A673 (cell line): ENCODE measurements around the gene ALKBH4. TPM values are rescaled to one million over a fixed set of nuclear protein-coding genes. Genes with fewer than 3 reads are reported as not detected.

Source experiments
- BruUV-seq: library from RNA; stranded (reverse); fragments of 400-500 nt; replicated peaks from 2 replicates; lab custom pipeline; 2021; lab: Mats Ljungman, UMichigan
- CTCF ChIA-PET: fragments of 300-600 bp; sonication (Branson Sonifier 250); formaldehyde crosslinking; loops from one replicate; lab custom pipeline; 2022; ENCODE audit warnings: antibody characterized with exemption; lab: Charles Lee
- POLR2A ChIA-PET: fragments of 300-600 bp; sonication (Branson Sonifier 250); formaldehyde crosslinking; loops from one replicate; lab custom pipeline; 2022; ENCODE audit warnings: antibody characterized with exemption; ENCODE audit not compliant: low non-redundant PET; lab: Charles Lee
- DNase-seq: peaks from one replicate; pipeline ENCODE4 v3.0.0-alpha.2; 2015; ENCODE audit warnings: low spot score
- H3K27ac ChIP-seq: fragments of 200-600 bp; sonication (generic); 2 replicates; pipeline ENCODE4 v1.5.1; 2016; ENCODE audit warnings: mixed run types, low read depth, mild to moderate bottlenecking, mixed read lengths, antibody characterized with exemption, low read length; ENCODE audit not compliant: poor library complexity, severe bottlenecking
- H3K27me3 ChIP-seq: fragments of 200-600 bp; sonication (generic); replicated peaks from 2 replicates; pipeline ENCODE4 v1.6.1; 2017; ENCODE audit warnings: mixed run types, low read depth, mild to moderate bottlenecking, mixed read lengths, antibody characterized with exemption, low read length; ENCODE audit not compliant: insufficient read depth, poor library complexity
- H3K36me3 ChIP-seq: fragments of 200-600 bp; sonication (generic); 2 replicates; pipeline ENCODE4 v1.6.1; 2016; ENCODE audit warnings: mixed run types, mild to moderate bottlenecking, mixed read lengths, antibody characterized with exemption, low read length; ENCODE audit not compliant: insufficient read depth, poor library complexity, severe bottlenecking
- H3K4me1 ChIP-seq: fragments of 200-600 bp; sonication (generic); 2 replicates; pipeline ENCODE4 v1.6.1; 2017; ENCODE audit warnings: mixed run types, mild to moderate bottlenecking, mixed read lengths, antibody characterized with exemption, low read length; ENCODE audit not compliant: insufficient read depth, poor library complexity, severe bottlenecking
- H3K4me3 ChIP-seq: fragments of 200-600 bp; sonication (generic); 2 replicates; pipeline ENCODE4 v1.5.1; 2016; ENCODE audit warnings: low read depth, mixed run types, mild to moderate bottlenecking, mixed read lengths, low read length; ENCODE audit not compliant: poor library complexity, severe bottlenecking
- H3K9me3 ChIP-seq: fragments of 200-600 bp; sonication (generic); 2 replicates; pipeline ENCODE4 v1.6.1; 2016; ENCODE audit warnings: mixed run types, low read depth, mild to moderate bottlenecking, mixed read lengths, antibody characterized with exemption, low read length; ENCODE audit not compliant: poor library complexity, severe bottlenecking
- CTCF ChIP-seq: fragments of 300-800, 200-600 bp; sonication (generic); conservative IDR thresholded peaks from 2 replicates; pipeline ENCODE4 v1.5.1; 2017; ENCODE audit warnings: low read depth, mild to moderate bottlenecking, antibody characterized with exemption, low read length, moderate library complexity, mixed read lengths
- EZH2 ChIP-seq: fragments of 200-600 bp; sonication (generic); IDR thresholded peaks from 2 replicates; pipeline ENCODE4 v1.6.1; 2017; ENCODE audit warnings: borderline replicate concordance, low read depth, mild to moderate bottlenecking, mixed read lengths, antibody characterized with exemption, low read length; ENCODE audit not compliant: poor library complexity, severe bottlenecking
- intact Hi-C: fragments of 100-400 bp; cut with micrococcal nuclease; formaldehyde crosslinking; loops from one replicate; pipeline ENCODE4 v1.10.0; 2022; ENCODE audit not compliant: unreplicated experiment
- total RNA-seq: library from RNA; stranded (reverse); gene quantifications from 2 replicates; pipeline ENCODE4 v1.2.3, GENCODE V29; 2021

The ALKBH4 gene
- total RNA-seq, 1 experiment from 2014 or later = 17.0 TPM

- peaks cover 4% of the 10 kb centered on the region for H3K36me3 ChIP-seq
- no peaks in the 10 kb centered on the region for H3K27me3 ChIP-seq
- H3K4me1 ChIP-seq = peaks cover 8% of the 10 kb centered on the region
- ChIA-PET CTCF (no interaction called here), POLR2A (no interaction called here)
- TF ChIP-seq EZH2 = no peak
- no peak for TF ChIP-seq CTCF
- intact Hi-C loops = no loop called here
- BruUV-seq = no TSS peak
- H3K9me3 ChIP-seq = no peaks in the 10 kb centered on the region
- no peak overlapping the region for H3K4me3 ChIP-seq
- no peak overlapping the region for H3K27ac ChIP-seq
- no peak for DNase-seq
Observed at GRCh38 chr7:102459221-102459844, 5.3 kb downstream of the ALKBH4 start.

- DNase-seq = no peak
Observed at GRCh38 chr7:102457352-102457924, 7.2 kb downstream of the ALKBH4 start.

GRCh38 chr7:102456327-102456726 is 8.3 kb downstream of the ALKBH4 start:
- H3K9me3 ChIP-seq = no peaks in the 10 kb centered on the region
- no peak overlapping the region for H3K27ac ChIP-seq
- TF ChIP-seq CTCF (no peak), EZH2 (no peak)
- ChIA-PET CTCF (no interaction called here), POLR2A (no interaction called here)
- H3K4me3 ChIP-seq = no peak overlapping the region
- intact Hi-C loops = no loop called here
- no TSS peak for BruUV-seq
- H3K36me3 ChIP-seq = peaks cover 4% of the 10 kb centered on the region
- no peaks in the 10 kb centered on the region for H3K27me3 ChIP-seq
- no peak for DNase-seq
- H3K4me1 ChIP-seq = no peaks in the 10 kb centered on the region

More at GRCh38 chr7:102457352-102457924, 7.2 kb downstream of the ALKBH4 start:
- TF ChIP-seq EZH2 = no peak
- no peak for TF ChIP-seq CTCF
- H3K36me3 ChIP-seq = peaks cover 4% of the 10 kb centered on the region
- H3K27me3 ChIP-seq = no peaks in the 10 kb centered on the region
- intact Hi-C loops = no loop called here
- CTCF ChIA-PET = no interaction called here
- H3K9me3 ChIP-seq = no peaks in the 10 kb centered on the region
- POLR2A ChIA-PET = no interaction called here
- H3K27ac ChIP-seq = no peak overlapping the region
- no peak overlapping the region for H3K4me3 ChIP-seq
- H3K4me1 ChIP-seq = no peaks in the 10 kb centered on the region
- BruUV-seq = no TSS peak
